ENCODE measurements around the gene ENTHD1.

Gene ENTHD1

DNA sequence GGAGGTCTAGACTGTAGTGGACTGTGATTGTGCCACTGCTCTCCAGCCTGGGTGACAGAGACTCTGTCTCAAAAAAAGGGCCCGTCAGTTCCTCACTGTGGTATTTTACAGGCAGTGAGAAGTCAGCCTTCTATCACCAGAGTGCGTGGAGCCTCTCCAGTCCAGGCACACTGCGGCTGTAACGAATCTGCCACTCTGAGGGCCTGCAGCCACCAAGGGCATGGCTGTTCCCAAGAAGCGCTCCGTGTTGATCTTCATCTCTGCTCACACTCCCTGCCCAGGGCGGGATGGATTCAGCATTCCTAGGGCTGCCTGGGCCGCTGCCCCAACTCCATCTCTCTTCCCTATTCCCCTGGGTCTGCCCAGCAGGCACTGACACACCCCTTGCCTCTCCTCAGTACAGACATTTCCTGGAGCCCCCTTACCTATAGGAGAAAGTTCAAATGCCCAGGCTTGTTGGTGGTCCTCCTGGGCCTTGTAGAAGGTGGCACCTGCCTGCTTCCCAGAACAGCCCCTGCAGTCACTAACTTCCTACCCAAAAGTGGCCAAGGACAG, 174.6 kb downstream of the ENTHD1 start:
- Histone ChIP-seq H3K27ac (no peak overlapping the region), H3K27me3 (peaks cover 0 to 40% of the 10 kb centered on the region in 2 donors), H3K36me3 (no peaks in the 10 kb centered on the region), H3K4me3 (no peak overlapping the region), H3K9me3 (no peaks in the 10 kb centered on the region), H3K4me1 (no peaks in the 10 kb centered on the region)
- DNase-seq = peak in 1 of 2 donors; percentile 43
- intact Hi-C loops (cut with DNase I; ENCODE audit: low total_unique reads) = no loop called here
- TF ChIP-seq, protein P1, sequence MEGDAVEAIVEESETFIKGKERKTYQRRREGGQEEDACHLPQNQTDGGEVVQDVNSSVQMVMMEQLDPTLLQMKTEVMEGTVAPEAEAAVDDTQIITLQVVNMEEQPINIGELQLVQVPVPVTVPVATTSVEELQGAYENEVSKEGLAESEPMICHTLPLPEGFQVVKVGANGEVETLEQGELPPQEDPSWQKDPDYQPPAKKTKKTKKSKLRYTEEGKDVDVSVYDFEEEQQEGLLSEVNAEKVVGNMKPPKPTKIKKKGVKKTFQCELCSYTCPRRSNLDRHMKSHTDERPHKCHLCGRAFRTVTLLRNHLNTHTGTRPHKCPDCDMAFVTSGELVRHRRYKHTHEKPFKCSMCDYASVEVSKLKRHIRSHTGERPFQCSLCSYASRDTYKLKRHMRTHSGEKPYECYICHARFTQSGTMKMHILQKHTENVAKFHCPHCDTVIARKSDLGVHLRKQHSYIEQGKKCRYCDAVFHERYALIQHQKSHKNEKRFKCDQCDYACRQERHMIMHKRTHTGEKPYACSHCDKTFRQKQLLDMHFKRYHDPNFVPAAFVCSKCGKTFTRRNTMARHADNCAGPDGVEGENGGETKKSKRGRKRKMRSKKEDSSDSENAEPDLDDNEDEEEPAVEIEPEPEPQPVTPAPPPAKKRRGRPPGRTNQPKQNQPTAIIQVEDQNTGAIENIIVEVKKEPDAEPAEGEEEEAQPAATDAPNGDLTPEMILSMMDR (IDR thresholded peaks at IDR 0.05) = no peak

DNA sequence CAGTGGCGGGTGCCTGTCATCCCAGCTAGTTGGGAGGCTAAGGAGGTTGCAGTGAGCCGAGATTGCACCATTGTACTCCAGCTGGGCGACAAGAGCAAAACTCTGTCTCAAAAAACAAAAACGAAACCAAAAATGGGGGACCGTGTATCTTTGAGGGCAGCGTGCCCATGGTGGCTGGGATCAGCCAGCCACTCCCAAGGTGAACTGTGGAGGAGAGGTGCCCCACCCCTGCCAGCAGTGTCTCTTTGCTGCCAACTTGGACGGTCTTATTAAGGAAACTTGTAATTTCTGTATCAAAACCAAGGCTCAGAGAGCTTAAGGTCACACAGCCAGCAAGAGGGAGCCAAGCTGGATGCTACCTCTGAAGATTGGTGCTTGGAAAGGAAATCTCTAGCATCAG, 175.4 kb downstream of the ENTHD1 start:
- TF ChIP-seq, protein P1 (IDR thresholded peaks at IDR 0.05) = no peak
- intact Hi-C loops (cut with DNase I; ENCODE audit: low total_unique reads) = no loop called here
- no peak overlapping the region for H3K27ac ChIP-seq
- H3K36me3 ChIP-seq = no peaks in the 10 kb centered on the region
- H3K4me3 ChIP-seq = no peak overlapping the region
- no peaks in the 10 kb centered on the region for H3K4me1 ChIP-seq
- peaks cover 0 to 42% of the 10 kb centered on the region in 2 donors for H3K27me3 ChIP-seq
- no peaks in the 10 kb centered on the region for H3K9me3 ChIP-seq
- DNase-seq = peak in 1 of 2 donors; percentile 17

DNA sequence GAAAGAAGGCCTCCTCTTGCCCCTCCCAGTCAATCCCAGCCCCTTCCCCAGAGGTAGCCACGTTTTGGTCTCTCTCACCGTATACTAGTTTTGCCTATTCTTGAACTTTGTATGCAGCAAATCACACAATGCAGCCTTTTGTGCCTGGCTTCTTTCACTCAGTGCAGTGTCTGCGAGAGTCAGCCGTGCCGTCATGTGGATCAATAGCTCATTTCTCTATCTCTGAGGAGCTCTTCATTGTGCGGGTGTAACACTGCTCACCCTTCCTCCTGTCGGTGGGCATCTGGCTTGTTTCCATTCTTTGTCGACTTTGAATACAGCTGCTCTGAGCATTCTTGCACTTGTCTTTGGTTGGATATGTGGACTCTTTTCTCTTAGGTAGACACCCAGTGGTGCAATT, 176.5 kb downstream of the ENTHD1 start:
- Histone ChIP-seq H3K27ac (no peak overlapping the region), H3K4me1 (no peaks in the 10 kb centered on the region), H3K9me3 (no peaks in the 10 kb centered on the region), H3K27me3 (peaks cover 0 to 53% of the 10 kb centered on the region in 2 donors), H3K36me3 (no peaks in the 10 kb centered on the region), H3K4me3 (no peak overlapping the region)
- peak in 1 of 2 donors; percentile 38 for DNase-seq
- TF ChIP-seq, protein P1 (IDR thresholded peaks at IDR 0.05) = no peak
- intact Hi-C loops (cut with DNase I; ENCODE audit: low total_unique reads) = no loop called here

DNA sequence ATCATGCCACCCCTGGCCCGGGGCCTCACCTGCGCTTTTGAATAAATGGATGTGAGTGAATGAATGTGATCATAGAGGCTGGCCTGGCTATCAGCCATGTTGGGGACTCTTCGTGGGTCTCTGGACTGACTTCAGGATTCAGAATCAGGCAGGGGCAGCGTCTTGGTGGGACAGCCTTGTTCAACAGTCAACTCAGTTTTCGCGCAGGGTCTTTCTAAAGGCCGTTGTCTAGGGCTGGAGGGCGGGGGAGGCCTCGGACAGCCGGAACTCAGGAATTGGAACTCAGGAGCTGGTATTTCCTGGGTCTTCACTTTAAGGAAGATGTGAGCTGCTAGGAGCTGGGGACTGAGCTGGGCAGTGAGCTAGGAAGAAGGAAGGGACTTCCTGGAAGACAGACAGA, 177.0 kb downstream of the ENTHD1 start:
- Histone ChIP-seq H3K9me3 (no peaks in the 10 kb centered on the region), H3K4me3 (no peak overlapping the region), H3K27ac (no peak overlapping the region), H3K4me1 (no peaks in the 10 kb centered on the region), H3K27me3 (peaks cover 0 to 53% of the 10 kb centered on the region in 2 donors), H3K36me3 (no peaks in the 10 kb centered on the region)
- DNase-seq = peak in 1 of 2 donors; percentile 43
- intact Hi-C loops (cut with DNase I; ENCODE audit: low total_unique reads) = no loop called here
- TF ChIP-seq, protein P1 (IDR thresholded peaks at IDR 0.05) = no peak

DNA sequence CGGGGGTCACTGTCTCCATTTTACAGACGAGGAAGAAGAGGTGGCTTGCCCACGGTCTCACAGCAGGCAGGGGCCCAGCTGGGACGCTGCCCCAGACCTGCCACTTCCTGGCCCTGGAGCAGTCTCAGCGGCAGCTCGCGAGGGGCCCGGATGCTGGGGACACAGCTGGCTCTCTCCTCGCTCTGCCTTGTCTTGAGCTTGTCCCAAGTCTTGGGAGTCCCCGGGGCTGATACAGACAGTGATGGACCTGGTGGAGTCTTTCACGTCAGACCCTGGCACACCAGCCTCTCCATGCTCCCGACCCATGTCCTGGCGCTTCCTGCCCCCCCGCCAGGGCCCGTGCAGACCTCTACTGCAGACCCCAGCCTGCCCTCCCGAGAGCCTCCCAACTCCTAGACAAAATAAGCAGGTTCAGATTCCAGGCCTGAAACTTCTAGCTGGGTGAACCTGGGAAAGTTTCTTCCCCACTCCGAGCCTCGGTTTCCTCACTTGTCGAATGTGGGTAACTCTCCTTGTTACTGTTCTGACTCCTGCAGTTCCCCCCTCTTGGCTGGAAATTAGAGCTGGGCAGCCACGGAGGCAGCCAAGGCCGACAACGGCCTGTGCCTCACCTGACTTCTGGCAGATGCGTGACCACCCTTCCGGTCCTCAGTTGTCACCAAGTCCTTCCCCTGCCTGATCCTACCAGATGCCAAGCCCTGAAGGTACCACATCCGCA, 177.6 kb downstream of the ENTHD1 start:
- H3K27ac ChIP-seq = no peak overlapping the region
- intact Hi-C loops (cut with DNase I; ENCODE audit: low total_unique reads) = no loop called here
- peaks cover 0 to 55% of the 10 kb centered on the region in 2 donors for H3K27me3 ChIP-seq
- no peaks in the 10 kb centered on the region for H3K36me3 ChIP-seq
- DNase-seq = peak; percentile 6 to 44
- H3K9me3 ChIP-seq = no peaks in the 10 kb centered on the region
- no peak overlapping the region for H3K4me3 ChIP-seq
- no peaks in the 10 kb centered on the region for H3K4me1 ChIP-seq
- TF ChIP-seq, protein P1 (IDR thresholded peaks at IDR 0.05) = no peak

Data from tibial artery (tissue), 4 donors.